Measurements from ENCODE around the gene MUC5B.

GRCh38 chr11:1197431-1197885, 25.4 kb upstream of the MUC5B start:
- TF ChIP-seq CTCF (IDR thresholded peaks at IDR 0.05) (no peak), POLR2A (IDR thresholded peaks at IDR 0.05) (no peak)

Data from testis (tissue), 2 donors.